Activated T-cell treated with anti-CD3 and anti-CD28 coated beads, Interleukin-2, amount 50 U/mL, for 1 hour (primary cell): Measurements from ENCODE around the gene TPI1.
"Not testable (repeated sequence)": the region's sequence is repeated elsewhere in the genome, so short reads cannot be mapped to it uniquely, and the experiment has no call there.

Experiments
- DNase-seq: peaks from one replicate; pipeline ENCODE4 v3.0.0-alpha.2; 2020

The TPI1 gene

DNA sequence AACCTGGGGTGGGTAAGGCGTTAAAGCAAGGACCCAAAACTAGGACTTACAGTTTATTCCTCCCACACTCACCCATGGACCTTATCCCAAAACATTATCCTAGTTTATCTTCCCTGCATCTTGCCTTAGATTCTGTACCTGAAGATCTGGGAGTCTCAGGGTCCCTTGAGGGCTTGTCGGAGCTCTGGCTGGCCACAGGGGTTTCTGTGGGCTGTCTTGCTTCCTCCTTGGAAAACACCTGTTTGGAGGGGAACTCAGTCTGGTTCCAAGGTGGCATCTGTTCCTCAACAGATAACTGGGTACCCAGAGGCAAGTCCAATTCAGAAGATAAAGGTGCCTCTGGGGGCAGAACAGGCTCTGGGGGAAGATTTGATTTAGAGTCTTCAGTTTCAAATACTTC lies 17.9 kb upstream of the TPI1 start:
- DNase-seq = no peak

DNA sequence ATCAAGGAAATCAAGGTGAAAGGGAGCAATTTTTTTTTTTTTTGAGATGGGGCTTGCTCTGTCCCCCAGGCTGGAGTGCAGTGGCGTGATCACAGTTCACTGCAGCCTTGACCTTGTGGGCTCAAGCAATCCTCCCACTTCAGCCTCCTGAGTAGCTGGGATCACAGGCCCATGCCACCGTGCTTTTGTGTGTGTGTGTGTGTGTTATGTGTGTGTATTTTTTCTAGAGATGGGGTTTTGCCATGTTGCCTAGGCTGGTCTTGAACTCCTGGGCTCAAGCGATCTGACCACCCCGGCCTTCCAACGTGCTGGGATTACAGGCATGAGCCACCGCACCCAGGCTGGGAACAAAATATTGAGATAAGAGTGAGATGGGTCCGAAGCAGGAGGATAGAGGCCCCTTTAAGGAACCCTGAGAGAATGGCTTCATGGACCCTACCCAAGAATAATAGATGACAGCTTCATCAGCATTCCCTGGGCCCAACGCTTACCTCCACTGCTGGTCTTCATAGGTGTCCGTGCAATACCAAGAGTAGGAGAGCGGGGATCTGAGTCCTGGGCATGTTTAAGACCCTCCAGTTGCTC lies 17.3 kb upstream of the TPI1 start:
- DNase-seq = no peak

DNA sequence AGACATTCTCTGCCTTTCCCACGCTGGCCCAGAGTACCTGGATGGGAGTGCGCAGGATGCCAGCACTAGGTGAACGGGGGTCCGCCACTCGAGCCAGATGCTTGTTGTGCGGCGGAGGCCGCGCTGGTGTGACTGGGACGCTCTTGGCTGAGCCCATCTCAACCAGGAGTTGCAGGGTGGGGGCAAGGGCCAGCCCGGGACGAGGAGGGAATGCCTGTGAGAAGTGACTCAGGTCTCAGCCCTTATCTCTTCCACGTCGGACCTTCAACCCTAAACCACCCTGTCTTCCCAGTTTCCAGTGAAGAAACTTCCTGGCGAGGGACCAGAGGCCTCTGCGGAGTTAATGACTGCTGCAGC lies 16.6 kb upstream of the TPI1 start:
- DNase-seq = no peak

DNA sequence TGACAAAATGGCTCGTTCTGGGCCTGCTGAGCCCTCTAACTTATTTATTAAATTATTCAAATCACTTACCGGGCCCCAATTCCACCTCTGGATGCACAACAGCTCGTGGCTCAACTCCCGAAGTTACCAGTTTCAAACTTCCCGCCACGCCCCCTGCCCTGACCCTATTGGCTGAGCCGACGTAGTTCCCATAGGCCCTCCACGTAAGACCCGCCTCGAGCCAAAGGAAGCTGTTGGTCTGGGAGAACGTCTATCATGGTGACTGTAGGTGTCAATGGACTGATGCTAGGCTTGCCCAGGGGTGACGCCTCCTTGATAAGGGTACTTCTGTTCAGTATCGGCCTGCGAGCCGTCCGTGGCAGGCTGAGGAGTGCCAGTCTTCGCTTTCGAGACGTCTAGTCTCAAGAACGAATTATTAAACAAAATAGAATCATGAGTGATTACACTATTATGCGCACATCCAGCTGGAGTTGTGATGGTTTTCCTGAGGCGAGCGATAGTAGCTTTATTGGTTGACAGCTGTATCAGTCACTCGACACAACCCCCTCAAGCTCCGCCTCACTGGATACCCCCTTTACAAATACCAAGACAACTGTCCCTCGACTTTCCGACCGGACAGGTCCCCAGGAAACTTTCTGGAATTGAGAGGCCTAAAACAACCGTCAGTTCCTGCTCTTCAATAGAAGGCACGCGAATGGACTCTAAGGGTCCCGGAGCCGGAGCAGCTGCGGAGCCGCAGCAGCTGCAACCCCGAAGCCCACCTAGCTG lies 16.0 kb upstream of the TPI1 start, which contains the start of gene CDCA3:
Gene CDCA3, minus strand, starts transcription at position 134 of the 768 bp plus-strand sequence. CDS start 334 bp downstream, outside the sequence.
- peak; percentile 84 for DNase-seq

DNA sequence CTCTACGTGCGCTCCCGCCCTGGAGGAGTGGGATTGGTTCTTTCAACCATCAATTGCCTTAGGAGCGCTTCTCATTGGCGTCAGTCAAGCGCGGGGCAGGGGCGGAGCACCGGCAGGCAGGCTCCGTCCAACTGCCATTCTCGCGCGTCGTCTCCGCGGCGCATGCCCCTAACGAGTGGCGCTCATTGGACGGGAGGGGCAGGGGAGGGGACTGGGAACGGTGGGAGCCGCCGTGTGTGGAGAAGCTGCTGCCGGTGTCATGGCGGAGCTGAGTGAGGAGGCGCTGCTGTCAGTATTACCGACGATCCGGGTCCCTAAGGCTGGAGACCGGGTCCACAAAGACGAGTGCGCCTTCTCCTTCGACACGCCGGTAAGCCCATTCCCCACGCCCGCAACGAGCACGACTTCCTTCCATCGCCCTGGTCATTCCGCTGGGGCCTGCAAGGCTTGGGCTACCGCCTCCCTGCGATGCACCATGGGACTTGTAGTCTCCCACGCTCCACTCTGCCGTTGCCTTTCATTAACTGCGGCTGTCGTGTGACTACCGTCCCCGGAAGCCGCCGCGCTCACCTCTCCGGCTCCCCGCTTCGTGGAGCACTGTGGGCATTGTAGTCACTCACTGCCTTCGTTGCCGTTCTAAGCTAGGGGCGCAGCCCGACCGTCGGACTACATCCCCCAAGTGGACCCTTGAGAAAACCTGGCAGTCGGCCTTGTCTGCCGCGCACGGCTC lies 15.2 kb upstream of the TPI1 start, which contains the start of gene USP5:
Gene USP5, plus strand, starts transcription at position 230 of the 730 bp plus-strand sequence. Its CDS starts 30 bp downstream, at position 260.
- peak; percentile 95 for DNase-seq

DNA sequence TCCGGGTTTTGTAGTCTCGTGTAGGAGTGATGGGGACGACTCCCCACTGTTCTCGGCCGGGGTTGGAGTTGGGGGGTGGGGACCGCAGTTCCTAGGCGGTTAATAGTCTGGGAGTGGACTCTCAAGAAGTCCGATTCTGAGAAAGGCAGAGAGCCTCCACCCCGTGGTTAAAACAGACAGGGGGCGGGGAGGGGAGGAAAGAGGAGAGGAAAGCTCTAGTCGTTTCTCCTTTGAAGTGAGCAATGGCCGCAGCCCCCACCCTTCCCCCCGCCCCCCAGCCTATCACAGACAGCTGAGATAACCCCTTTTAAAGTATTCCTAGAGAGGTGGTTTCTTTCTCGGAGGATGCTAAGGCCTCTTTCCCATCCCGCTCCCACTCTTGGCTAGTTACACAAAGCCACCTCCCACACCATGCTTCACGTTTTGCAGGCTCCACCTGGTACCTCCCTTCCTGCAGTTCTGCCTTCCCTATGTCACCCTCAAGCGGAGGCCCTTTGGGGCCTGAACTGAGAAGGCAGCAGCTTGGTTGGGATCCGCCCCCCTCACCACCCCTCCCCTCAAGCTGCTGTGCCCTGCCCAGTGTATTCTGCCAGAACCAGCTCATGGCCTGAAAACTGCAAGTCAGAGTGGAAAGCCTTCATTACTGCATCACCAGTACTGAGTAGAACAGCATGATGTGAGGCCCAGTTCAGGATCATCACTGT lies 14.5 kb upstream of the TPI1 start:
- DNase-seq = peak; percentile 60

DNA sequence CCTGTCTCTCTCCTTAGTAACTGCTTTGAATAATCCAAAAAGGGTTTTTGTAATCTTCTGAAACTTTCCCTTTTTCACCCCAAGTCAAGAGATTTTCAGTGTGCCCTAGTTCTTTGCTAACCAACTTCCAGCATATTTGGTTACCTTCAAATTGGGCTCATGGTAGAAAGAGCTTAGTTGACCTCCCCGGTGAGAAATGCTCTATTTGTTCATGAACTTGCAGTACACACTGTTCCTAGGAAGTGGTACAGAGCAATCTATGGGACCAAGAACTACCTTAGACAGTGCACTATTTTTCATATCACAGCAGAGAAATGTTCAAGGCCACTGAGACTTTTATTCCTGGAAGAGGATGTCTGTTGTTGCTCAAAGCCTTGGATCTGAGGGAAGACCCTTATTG lies 13.7 kb upstream of the TPI1 start:
- DNase-seq = no peak

DNA sequence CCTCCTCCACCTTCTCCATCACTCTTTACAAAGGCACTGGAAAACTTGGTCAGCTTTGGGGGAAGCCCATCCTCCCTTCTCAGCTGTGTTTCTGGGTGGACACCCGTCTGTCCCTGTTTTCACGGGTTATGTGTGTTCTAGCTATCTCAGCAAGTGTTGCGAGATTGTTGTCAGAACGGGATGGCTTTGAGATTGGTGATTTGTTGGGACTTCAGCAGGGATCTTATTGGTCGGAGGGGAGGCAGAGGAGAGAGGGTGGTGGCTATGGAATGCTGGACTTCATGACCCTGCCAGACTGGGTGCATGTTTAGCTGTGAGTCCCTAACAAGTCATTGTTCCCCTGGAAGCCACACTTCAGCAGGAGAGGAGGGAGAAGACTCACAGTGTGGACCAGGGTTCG lies 13.3 kb upstream of the TPI1 start:
- DNase-seq = no peak

DNA sequence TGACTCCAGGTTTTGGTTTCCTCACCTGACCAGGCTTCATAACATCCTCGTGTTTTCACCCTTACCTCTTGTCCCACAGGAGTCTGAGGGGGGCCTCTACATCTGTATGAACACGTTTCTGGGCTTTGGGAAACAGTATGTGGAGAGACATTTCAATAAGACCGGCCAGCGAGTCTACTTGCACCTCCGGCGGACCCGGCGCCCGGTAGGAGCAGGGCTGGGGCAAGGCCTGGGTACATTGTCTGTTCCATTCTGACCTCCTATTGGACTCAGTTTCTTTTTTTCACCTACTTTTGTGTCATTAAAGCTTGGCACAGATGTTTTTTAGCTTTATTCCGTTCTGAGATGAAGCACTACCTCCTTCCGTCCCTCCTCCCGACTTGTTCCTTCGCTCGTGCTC lies 12.0 kb upstream of the TPI1 start:
- DNase-seq = no peak

DNA sequence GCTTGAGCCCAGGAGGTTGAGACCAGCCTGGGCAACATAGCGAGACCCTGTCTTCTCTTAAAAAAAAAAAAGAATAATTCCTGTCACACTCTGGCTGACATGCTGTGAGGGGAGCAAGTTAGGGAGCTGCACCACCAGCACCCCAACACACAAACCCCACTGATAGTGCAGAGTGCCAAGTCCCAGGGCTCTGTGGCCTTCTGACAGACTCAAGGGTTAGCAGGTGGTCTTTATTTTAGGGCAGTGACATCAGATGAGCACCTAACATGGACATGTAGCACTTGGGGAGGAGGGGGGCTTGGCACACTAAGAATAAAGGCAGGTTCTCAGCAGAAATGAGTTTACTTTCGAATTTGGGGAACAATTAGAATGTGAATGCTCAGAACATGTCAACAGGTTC lies 8.5 kb upstream of the TPI1 start:
- no peak for DNase-seq

DNA sequence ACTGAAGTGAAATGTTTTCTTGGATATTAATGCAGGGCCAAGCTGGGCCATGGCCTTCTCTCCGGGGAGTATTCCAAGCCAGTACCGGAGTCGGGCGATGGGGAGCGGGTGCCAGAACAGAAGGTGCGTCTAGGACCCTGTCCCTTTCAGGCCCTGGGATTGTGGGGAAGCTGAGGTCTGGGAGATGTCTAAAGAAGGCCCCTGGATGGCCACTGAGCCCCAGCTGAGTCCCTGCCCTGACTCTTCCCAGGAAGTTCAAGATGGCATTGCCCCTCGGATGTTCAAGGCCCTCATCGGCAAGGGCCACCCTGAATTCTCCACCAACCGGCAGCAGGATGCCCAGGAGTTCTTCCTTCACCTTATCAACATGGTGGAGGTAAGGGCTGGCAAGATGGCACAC lies 7.2 kb upstream of the TPI1 start:
- no peak for DNase-seq

DNA sequence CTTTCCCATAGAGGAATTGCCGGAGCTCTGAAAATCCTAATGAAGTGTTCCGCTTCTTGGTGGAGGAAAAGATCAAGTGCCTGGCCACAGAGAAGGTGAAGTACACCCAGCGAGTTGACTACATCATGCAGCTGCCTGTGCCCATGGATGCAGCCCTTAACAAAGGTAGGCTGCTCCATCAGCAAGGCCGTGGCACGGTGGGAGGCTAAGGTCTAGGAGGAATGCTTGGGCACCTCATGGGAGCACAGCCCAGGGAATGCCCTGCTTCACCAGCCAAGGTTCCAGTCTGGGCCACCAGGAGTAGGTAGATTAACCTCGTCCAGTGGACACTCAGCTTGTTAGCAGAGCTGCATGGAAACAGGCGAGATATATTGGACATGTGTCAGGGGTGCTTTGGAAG lies 6.4 kb upstream of the TPI1 start:
- no peak for DNase-seq

DNA sequence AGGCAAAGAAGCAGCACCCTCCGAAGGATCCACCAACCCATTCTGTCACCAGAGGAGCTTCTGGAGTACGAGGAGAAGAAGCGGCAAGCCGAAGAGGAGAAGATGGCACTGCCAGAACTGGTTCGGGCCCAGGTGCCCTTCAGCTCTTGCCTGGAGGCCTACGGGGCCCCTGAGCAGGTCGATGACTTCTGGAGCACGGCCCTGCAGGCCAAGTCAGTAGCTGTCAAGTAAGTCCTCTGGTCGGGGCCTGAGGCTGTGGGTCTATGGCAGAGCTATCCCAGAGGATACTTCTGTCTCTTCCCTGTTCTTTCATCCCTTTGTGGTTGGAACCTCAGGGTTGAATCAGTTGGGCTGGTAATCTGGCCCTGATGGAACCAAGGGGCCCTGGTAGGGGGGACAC lies 5.9 kb upstream of the TPI1 start:
- no peak for DNase-seq

DNA sequence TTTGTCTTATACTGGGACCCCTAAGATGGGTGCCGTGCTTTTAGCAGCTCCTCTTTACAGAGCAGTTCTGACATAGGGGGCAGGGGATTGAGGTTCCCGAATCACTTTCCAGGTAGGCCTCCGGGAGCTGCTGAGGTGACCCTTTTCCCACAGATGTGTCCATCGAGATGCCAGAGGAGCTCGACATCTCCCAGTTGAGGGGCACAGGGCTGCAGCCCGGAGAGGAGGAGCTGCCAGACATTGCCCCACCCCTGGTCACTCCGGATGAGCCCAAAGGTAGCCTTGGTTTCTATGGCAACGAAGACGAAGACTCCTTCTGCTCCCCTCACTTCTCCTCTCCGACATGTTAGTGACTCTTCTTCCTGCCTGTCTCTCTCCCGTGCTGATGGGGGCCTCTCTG lies 4.3 kb upstream of the TPI1 start:
- DNase-seq = no peak

DNA sequence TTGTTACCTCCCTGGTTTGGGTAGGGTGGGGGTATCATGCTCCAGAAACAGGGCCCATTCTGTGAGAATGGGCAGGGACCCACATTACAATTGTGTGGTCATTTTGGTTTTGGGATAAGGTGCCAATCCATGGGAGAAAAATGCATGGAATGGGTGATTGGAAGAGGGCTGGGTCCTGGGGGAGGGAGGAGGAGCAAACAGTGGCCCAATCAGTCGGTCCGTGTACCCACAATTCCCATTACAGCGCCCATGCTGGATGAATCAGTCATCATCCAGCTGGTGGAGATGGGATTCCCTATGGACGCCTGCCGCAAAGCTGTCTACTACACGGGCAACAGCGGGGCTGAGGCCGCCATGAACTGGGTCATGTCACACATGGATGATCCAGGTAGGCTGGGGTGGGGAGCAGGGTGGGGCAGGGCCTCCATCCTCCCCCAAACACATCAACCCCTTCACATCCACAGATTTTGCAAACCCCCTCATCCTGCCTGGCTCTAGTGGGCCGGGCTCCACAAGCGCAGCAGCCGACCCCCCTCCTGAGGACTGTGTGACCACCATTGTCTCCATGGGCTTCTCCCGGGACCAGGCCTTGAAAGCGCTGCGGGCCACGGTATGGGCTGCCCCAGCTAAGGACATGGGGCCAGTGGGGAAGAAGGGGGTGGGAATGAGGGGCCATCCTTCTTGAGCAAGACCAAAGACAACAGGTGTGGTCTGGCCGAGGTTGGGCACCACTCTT lies 3.6 kb upstream of the TPI1 start:
- DNase-seq = no peak

DNA sequence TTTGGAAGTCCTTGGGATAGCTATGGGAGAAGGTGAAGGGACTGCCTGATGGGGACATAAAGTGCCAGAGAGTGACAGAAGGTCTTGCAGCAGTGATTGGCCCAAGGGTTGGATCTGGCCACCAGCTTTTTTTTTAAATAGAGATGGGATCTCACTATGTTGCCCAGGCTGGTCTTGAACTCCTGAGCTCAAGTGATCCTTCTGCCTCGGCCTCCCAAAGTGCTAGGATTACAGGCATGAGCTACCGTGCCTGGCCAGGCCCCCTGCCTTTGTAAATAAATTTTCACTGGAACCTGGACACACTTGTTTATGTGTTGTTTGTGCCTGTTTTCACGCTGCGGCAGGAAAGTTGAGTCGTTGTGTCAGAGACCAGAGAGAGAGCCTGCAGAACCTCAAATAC lies 2.0 kb upstream of the TPI1 start:
- DNase-seq = not testable (repeated sequence)

DNA sequence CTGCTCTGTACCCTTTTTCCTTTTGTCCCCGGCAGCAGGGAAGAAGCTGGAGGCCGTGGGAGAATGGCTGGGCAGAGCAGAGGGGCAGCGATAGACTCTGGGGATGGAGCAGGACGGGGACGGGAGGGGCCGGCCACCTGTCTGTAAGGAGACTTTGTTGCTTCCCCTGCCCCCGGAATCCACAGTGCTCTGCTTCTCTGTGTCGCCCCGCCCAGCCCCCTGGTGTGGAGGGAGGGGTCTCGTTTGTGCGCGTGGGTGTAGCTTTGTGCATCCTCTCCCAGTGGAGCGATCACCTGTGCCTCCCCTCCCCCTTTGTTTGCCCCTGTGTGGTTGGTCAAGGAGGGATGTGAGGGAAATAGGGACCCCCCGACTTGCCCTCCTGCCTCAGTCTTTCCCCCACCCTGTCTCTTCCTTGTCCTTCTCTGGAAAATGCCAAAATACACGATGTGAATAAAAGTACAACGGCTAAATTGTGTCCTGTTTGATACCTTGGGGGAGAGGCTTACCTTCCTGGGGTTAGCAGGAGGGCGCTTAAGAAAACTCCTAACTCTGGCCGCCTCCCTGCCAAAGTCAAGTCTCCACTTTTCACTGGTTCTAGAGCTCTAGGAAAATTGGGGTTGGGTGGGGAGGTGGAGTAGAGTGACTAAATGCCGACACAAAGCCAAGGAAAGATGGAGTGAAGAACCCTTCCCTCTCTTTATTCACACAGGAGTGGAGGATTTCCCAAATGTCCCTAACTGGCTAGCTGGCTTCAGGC lies 990 bp upstream of the TPI1 start:
- DNase-seq = no peak

DNA sequence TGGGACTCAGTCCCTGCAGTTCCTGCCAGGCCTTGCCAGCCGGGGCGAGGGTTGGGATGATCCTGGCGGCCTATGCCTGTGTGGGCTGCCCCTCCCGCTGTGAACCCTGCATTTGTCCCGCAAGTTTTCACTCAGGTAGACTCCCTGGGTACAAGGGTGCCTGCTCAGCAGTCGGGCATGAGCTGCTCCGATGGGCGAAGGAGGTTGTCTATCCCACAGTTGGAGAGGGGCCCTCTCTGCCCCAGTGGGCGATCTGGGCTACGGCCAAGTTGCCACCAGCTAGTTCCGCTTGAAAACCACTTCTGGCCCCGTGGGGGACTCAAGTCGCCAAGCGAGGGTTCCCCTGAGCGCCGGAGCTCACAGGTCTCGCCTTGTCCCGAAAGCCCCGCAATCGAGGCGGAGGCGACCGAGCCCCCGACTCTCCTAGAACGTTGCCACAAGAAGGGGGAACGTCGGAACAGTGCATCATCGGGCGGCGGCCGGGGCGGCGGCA lies 365 bp upstream of the TPI1 start:
- DNase-seq = no peak

DNA sequence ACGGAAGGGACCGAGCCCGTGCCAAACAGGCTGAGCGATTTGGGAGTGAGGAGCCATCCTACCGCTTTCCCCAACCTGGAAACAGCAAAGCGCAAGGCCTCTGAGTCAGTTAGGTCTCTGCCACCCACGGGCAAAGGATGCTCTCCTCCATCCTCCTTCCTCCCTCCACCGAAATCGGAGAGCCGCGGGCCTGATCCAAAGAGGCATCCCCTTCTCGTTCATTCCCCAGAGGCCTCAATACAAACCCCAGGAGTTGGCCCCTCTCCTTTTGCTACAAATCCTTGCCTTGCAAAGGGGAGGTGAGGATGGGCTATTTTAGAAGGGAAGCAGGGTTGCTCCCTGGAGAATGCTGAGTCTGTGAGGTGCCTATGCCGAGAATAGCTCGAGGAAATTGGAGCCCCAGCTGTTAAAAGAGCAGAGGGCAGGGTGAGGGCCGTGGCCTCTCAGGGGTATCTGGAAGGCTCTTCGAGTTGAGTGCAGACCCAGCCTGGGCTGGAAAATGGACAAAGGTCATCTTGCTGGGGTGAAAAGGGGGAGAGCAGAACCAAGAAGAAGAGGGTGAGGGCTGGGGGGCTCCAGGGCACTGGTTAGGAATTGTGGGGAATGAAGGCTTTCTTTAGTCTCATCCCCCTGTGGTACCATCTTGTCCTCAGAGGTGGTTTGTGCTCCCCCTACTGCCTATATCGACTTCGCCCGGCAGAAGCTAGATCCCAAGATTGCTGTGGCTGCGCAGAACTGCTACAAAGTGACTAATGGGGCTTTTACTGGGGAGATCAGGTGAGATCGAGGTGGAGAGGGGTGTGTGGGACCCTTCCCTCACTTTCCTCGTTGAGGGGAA lies 1.1 kb downstream of the TPI1 start:
- DNase-seq = no peak
